Stimulated activated CD4-positive, alpha-beta T cell treated with anti-CD3 and anti-CD28 coated beads, Interleukin-4, amount 100 ng/mL, for 4 hours (primary cell): ENCODE results near the gene RASGRF2.
"Not testable (repeated sequence)": the region's sequence is repeated elsewhere in the genome, so short reads cannot be mapped to it uniquely, and the experiment has no call there.

Experiments
- DNase-seq, 2 experiments: peaks; one replicate each; pipeline ENCODE4 v3.0.0-alpha.2; 2020

The RASGRF2 gene

GRCh38 chr5:81021951-81022687 lies 62.0 kb downstream of the RASGRF2 start:
- DNase-seq = no peak

- no peak for DNase-seq
These were observed 62.5 kb downstream of the RASGRF2 start for GRCh38 chr5:81022688-81023084.

- no peak for DNase-seq
These were observed 63.3 kb downstream of the RASGRF2 start for GRCh38 chr5:81023261-81023970.

- DNase-seq = no peak
These were observed 67.4 kb downstream of the RASGRF2 start for GRCh38 chr5:81027481-81028058.

GRCh38 chr5:81028888-81029287 lies 68.7 kb downstream of the RASGRF2 start:
- not testable (repeated sequence) for DNase-seq

- not testable (repeated sequence) for DNase-seq
These were observed 69.6 kb downstream of the RASGRF2 start for GRCh38 chr5:81029736-81030135.

- not testable (repeated sequence) for DNase-seq
These were observed 70.3 kb downstream of the RASGRF2 start for GRCh38 chr5:81030236-81031034.

- DNase-seq = no peak
These were observed 75.4 kb downstream of the RASGRF2 start for GRCh38 chr5:81035522-81035921.

GRCh38 chr5:81038495-81038894 lies 78.3 kb downstream of the RASGRF2 start:
- no peak for DNase-seq

GRCh38 chr5:81044868-81045267 lies 84.7 kb downstream of the RASGRF2 start:
- no peak for DNase-seq

- DNase-seq = no peak
These were observed 85.2 kb downstream of the RASGRF2 start for GRCh38 chr5:81045389-81045807.

- no peak for DNase-seq
These were observed 85.9 kb downstream of the RASGRF2 start for GRCh38 chr5:81046041-81046440.

GRCh38 chr5:81052325-81052724 lies 92.2 kb downstream of the RASGRF2 start:
- DNase-seq = no peak

- DNase-seq = not testable (repeated sequence)
These were observed 93.1 kb downstream of the RASGRF2 start for GRCh38 chr5:81053282-81053681.

GRCh38 chr5:81058121-81058520 lies 98.0 kb downstream of the RASGRF2 start:
- DNase-seq = no peak

- no peak for DNase-seq
These were observed 105.3 kb downstream of the RASGRF2 start for GRCh38 chr5:81065492-81065891.

GRCh38 chr5:81066102-81066501 lies 105.9 kb downstream of the RASGRF2 start:
- no peak for DNase-seq

GRCh38 chr5:81067406-81067805 lies 107.2 kb downstream of the RASGRF2 start:
- no peak for DNase-seq

GRCh38 chr5:81068063-81068462 lies 107.9 kb downstream of the RASGRF2 start:
- no peak for DNase-seq

GRCh38 chr5:81068635-81069034 lies 108.5 kb downstream of the RASGRF2 start:
- DNase-seq = no peak

- no peak for DNase-seq
These were observed 109.8 kb downstream of the RASGRF2 start for GRCh38 chr5:81069990-81070389.

GRCh38 chr5:81070571-81071255 lies 110.5 kb downstream of the RASGRF2 start:
- no peak for DNase-seq

GRCh38 chr5:81075041-81075440 lies 114.9 kb downstream of the RASGRF2 start:
- DNase-seq = no peak
